AG08396 (cell line): ENCODE measurements around the gene CRBN.
A peak's percentile ranks its signal among the peaks of the same experiment; 100 is the strongest.

Source experiments
- DNase-seq: peaks from one replicate; pipeline ENCODE4 v3.0.0; 2012; ENCODE audit warnings: low spot score, mixed read lengths

Gene CRBN

DNA sequence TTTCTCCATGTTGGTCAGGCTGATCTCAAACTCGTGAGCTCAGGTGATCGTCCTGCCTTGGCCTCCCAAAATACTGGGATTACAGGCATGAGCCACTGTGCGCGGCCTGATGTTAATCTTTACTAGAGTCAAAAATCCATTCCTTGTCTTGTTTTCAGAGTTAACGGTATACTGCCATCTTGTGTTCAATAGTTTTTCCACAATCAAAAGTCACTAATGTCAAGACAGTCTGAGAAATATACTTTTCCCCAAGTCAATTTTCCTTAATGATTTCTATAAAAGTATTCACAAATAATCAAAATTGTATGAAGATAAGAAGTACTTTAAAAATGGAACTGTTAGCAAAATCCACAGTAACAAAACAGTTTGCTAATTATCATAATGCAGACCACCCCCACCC is 8.5 kb downstream of the CRBN start:
- no peak for DNase-seq

DNA sequence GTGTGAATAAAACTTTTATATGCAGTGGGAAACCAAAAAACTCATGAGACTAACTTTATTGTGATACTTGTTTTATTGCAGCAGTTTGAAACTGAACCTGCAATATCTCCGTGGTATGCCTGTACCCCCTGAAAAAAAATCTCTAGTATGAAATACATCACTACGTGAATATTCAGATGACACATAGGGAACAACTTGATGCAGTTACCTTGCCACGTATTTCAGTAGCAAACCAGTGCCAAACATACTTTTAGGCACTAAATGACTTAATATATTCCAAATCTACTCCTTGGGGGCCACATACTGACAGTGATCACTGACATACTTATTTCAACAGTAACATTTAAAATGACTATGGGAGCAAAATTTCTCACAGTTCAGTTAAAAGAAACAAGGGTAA is 13.8 kb downstream of the CRBN start:
- no peak for DNase-seq

DNA sequence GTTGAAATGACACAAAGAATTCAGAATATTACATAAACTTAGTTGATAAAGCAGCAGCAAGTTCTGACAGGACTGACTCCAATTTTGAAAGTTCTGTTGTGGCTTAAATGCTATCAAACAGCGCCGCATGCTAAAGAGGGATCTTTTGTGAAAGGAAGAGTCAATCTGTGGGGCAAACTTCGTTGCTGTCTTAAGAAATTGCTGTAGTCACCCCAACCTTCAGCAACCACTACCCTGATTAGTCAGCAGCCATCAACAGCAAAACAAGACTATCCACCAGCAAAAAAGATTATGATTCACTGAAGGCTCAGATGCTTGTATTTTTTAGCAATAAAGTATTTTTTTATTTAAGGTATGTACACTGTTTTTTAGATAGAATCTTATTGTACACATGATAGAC is 14.2 kb downstream of the CRBN start:
- no peak for DNase-seq

DNA sequence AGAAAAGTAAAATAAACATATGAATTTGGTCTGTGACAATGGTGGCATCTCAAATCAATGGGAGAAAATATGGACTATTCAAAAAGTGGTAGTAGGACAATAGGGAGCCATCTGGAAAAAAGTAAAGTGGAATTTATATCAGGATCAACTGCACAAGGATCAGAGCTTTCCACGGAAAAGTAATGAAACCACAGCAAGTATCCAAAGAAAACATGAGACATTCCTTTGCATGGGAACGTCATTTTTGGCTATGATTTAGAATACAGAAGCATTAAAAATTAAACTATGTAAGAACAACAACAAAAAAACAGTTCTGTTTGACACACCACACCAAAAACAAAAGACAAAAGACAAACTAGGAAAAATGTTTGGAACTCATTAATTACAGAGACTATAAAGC is 18.7 kb downstream of the CRBN start:
- DNase-seq: no peak

DNA sequence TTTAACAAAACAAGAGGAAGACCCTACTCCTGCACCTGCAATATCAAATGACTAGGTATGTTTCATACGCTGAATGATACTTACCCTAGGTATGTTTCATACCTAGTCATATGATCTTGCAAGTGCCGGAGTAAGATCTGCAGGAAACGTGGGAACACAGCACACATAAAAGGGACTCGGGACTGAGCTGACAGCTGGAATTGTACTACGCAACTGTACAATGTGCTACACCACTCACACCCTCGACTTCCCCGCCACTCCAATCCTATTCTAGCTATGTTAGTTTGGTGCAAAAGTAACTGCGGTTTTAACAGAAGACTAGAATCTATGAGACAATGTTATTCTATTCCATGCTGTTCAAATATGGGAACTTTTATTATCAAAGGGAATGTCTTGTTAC is 22.0 kb downstream of the CRBN start:
- no peak for DNase-seq

DNA sequence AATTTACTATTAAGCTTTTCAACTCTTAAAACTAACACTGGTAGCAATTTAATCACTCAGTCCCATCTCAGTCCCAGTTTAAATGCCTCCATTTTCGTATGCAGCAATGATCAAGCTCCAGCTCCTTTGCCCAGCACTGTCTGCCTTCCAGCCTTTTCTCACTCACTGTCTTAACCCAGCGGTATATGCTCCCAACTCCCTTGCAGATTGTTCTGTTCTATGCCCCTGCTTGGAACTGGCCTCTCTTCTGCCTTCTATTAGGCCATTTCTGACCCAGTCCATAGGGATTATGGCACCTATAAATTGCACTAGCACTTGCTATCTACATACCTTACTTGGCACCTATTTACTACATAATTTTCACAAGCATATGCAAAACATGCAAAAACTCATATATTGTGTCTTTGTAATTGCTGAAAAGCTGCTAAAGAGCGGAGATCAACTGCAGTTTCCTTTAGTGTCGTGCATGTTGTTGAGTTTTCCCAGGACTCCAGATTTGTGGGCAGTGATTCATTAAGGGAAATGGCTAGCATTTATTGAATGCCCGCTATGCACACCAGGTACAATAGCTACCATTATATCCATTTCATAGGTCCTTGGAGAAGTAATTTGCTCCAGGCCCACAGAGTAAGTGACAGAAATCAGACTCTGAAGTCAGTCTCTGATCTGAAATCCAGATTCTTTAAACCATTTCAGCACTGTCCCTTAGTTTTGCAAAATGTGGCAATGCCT is 24.4 kb downstream of the CRBN start:
- no peak for DNase-seq

DNA sequence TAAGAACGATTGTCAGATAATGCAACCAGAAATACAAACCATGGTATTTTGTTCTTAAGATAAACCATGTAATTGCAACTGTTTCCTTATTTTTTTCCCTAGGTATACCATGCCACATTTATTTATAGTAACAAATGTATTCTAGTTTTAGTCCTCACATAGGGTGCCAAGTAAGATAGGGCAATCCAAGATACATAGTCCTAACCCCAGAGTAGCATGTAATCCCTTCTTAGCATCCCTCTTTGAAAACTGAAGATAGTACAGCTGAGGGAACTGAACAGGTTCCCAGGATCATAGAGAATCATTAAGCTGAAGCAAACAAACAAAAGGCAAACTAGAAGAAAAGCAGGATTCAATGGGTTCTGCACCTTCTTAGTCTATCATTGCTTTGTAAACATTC is 28.0 kb downstream of the CRBN start:
- no peak for DNase-seq

DNA sequence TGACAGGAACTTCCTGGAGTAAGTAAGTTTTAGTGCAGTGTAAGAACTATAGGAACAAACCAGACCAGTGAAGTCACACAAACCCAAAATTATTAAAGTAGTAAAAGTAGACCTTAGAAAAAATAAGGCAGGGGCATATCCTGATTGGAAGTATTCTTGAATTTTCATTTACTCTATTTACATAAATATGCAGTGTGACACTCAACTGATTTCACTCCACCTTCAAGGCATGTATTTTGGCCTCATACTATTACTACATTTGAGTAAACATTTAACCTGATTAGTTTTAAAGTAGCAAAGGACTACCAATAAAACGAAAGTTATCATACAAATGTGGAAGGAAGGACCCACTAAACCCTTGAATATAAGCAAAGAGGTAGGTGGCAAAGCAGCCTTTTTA is 29.9 kb downstream of the CRBN start:
- no peak for DNase-seq

DNA sequence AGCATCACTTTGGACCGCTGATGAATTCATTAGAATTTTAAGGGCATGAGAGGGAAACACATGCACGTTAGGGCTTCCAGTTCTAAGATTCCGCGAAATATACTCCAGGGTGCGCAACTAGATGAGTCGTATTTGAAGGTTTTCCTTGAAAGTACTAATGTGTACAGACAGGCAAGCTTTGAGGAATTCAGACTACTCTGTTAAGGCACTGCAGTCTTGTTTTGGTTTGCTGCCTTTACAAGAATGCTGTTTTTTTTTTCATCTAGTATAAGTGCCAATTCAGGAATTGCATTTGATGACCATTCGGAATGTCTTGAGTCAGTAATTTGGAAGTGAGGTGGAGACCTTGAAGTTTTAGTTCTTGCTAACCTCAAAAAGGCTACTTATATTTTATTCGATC is 33.7 kb downstream of the CRBN start:
- no peak for DNase-seq

DNA sequence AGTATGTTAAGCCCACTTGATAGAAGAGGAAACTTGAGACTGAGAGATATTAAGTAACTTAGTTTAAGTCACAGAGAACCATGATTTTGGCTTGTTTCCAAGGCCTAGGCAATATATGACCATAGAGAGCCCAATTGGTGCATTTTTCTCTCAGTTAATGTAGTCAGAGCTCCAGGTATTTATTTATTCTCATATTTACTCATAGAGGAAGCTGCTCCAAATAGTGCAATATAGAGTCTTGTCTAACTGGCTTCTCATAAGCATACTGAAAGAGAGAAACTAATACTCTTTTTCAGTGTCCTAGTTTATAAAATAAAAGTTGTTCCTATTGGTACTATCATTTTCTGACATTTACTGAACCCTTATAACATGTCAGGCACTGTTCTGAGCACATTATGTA is 37.6 kb downstream of the CRBN start:
- no peak for DNase-seq

DNA sequence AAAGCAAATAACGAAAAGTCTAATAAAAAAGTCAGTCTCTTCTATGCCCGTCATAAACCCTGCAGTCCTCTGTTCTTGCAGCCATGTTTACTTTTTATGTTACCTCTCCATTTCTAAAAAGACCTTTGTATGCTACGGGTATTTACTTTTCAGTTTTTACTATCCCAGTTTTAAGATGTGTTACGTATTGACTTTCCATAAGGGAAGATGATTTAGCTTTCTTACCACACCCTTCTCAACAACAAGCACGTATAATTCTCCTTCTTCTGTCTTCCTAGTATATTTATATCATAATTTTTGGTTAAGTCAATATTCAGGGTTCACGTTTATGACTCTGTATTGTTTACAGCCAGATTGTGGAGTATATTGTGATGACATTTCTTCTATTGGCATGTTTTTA is 42.0 kb downstream of the CRBN start:
- DNase-seq: no peak

DNA sequence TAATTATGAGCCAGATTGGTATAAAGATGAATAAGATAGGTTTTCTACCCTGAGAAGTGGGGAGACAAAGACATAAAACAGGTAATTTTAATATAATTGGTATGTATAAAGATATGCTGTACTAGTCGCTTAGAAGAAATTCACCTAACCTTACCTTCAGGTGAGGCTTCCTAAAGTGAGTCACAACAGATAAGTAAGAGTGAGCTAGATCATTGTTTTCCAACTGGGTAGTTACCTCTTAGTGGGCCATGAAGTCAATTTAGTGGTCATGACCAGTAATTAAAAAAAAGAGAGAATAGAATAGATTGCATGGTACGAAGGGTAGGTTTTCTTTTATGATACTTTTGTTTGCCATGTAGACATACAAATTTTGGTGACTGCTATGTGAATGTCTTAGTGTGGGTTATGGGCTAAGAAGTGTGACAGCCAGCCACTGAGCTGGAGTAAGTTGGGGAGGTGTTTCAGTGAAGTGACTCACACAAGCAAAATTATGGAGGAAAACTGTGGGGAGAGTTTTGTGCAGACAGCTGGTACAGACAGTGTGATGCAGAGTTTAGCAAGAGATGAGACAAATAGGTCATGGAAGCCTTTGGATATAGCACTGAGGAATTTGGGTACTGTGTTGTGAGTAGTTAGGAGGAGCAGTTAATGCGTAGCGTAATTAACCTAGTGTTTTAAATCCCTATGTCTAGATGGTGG is 44.6 kb downstream of the CRBN start:
- peak; percentile 34 for DNase-seq

DNA sequence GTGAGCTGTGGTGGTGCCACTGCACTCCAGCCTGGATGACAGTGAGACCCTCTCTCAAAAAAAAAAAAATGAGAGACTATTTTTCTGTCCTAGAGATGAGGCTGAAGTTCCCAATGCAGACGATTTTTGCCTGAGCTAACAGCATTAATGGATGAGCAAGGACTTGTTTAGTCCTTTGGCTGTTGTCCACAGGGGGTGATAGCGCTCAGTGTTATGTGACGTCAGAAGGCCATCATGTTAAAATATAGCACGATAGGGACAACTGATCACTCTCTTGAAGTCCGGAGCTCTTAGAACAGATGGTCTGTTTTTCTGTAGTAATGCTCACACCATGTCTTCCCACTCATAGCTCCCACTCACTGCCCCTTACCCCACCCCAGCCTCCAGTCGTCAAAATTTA is 46.0 kb downstream of the CRBN start:
- DNase-seq: no peak

DNA sequence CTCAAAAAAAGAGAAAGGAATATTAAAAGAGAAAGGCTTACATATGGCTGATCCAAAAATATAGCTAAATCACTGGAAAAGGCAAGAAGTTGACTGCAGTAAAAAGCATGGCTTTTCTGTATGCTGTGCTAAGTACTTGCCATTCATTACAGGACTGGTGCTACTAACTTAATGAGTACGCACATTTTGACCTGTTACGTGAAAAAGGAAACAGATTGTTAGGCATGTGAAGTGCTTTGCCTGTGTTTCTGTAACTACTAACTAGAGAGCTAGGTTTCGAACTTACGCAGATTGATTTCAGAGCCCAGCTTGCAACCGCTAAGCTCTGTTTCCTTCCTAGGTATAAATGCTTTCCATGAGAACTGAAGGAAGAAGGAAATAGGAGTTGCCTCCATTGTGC is 49.9 kb downstream of the CRBN start:
- no peak for DNase-seq

DNA sequence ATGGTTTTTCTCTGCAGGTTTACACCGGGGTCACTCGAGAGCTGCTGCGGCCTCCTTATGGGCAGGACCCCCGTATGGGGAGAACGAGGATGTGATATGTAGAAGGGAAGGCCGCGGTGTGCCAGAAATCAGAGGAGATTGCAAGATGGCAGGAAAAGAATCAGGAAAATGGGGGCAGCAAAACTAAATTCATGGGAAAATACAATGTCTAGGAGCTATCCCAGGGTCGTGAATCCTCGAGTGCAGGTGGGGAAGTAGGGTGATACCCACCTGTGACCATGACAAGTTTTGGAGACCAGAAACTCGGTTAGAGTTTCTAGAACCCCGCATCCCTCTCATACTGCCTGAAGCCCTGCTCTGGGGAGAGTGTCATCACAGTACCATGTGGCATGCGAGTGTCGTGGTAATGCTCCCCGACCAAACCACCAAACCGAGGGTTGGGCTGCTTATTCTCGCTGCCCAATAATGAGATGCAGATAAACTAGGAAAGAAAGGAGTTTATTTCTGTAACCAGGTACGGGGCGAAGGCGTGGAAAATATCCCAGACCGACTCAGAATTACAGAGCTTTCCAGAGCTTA is 52.0 kb downstream of the CRBN start:
- peak; percentile 19 for DNase-seq

DNA sequence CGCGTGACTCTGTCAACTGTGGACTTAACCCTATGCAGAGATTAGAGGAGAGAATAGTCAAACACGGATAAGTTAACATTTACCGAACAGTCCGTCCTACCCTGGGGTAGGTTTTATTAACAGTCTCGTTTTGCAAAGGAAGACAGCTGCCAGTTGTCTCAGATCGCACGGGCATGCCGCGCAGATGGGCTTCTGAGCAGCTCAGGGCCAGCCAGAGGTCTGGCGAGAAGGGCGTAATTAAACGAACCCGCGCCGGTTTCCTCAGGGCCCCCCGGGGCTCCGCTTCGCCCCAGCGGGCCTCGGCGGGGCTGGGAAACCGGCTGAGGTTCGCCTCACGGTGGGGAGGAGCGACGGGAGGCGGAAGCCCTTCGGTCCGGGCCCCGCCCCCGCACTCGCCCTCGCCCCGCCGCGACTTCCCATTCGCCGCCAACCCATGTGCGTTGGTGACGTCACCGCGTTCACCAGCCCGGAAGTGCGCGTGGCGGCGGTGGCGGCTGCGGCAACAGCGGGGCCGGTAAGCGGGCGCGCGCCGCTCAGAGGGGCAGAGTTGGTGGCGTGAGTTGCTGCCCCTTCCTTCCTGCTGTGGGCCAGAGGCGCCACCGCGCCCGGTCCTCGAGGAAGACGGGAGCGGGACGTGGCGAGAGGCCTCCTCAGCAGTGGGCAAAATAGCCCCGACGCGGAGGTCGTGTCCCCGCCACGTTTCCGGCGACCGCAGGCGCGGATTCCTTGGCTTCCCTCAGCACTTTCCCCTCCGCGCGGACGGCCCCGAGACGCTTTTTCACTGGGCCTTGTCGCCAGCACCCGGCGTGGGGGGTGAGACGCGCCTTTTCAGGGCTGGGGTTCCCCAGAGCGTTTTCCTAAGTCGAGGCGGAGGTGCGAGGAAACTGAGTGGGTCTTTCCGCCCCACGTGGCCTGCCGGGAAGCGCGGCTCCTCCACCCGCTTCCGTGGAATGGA is 52.7 kb downstream of the CRBN start, which contains the start of gene TRNT1:
TSS of gene TRNT1 (plus strand) at position 464 of the 955 bp plus-strand sequence. CDS start 2,101 bp downstream, outside the sequence.
- DNase-seq: peak; percentile 98

DNA sequence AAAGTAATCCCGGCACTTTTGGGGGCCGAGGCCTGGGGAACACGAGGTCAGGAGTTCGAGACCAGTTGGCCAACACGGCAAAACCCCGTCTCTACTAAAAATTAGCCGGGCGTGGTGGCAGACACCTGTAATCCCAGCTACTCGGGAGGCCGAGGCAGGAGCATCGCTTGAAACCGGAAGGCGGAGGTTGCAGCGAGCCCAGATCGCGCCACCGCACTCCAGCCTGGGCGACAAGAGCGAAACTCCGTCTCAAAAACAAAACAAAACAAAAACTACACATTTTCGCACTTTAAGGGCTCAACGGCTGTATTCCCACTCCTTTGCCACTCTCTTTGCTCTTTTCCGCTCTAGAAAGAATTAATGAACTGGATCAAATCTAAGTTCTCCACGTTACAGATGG is 53.5 kb downstream of the CRBN start:
- DNase-seq: no peak

DNA sequence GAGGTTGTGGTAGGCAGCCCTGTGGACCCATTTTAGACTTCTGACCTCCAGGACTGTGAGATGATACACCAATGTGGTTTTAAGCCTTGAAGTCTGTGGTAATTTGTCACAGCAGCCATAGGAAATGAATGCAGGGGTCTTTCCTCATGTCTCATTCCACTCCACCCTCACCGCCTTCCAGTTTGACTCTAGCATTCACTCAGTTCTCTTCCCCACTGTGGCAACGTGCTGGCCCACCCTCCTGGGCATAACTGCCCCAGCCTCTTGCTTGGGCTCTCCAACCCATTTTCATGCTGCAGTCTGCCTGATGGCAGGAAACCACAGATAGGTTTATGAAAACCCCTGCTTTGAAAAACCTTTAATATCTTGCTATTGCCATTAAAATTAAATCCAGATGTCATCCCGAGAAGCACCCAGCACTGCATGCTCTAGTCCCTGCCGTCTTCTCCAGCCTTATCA is 60.1 kb downstream of the CRBN start:
- DNase-seq: no peak

DNA sequence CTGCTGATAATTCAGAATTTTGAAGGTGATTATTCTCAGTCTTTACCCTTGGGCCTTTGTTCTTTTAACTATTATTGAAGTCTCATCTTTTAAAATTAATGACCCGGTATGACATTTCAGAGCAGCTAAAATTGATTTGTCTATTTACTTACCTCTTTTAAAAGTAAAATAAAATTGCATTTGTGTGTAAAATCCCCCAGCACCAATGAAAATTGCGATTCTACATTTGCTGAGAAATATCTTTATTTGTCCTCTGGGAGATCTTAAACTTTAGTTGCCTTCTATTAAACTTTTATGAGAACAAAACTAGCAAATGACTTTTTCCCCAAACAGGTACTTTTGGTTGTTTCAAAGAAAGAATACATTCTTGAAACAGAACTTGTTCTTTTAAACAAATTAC is 61.8 kb downstream of the CRBN start:
- DNase-seq: no peak

DNA sequence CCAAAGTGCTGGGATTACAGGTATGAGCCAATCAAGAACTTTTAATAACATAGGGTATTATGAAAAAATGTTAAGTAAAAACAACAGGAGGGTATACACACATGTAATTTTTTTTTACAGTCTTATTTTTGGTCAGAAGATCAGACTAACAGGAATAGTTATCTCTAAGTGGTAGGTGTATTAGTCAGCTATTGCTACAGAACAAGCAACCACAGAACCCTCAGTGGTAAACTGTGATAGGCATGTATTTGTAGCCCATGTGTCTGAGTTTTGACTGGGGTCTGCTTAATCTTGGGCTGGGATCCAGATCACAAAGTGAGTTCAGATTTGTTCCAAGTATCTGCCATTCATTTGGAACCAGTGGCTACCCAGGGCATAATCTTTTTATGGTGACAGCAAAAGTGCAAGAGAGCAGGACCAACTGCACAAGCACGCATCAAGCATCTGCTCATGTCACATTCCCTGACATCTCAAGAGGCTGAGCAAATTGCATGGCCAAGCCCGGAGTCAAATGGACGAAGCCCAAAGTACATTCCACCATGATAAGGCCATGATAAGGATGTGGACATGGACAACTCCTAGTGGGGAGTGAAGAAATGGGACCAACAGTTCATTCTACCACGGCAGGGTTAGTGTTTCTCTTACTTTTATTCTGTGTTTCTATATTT is 66.3 kb downstream of the CRBN start:
- no peak for DNase-seq

DNA sequence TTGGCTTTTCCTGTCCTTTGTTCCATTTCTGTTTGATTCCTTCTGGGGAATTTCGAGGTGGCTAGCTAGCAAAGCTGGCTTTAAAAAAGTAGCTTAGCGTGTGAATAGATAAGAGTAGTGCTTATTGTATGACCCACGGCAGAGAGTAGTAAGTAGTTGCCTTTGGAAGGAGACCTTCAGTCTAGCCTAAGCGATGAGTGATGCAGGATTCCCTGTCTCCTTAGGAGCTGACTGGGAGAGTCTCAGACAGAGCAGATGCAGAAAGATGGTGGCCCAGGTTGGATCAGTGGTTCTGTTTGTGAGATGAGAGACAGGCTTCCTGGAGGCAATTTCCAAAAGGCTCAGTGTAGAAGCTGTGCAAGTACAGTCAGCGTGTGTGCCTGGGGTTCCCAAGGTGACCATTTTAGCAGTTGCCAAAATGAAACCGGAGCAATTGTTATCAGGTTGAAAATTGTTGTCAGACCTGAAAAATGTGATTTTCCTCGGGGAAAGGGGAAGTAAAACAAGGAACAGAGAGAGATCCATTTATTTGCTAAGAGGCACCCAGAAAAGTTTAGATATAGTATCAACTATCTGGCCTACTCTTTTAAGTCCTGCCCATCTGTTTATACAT is 68.6 kb downstream of the CRBN start:
- DNase-seq: no peak
